Glutamatergic neuron (in vitro differentiated cells): ENCODE data around the gene ATP6V0E2. TPM values are rescaled to one million over a fixed set of nuclear protein-coding genes. Genes with fewer than 3 reads are reported as not detected.

Experiments used
- DNase-seq: peaks from one replicate; pipeline ENCODE4 v3.0.0; 2022
- H3K27ac Mint-ChIP-seq: one replicate; pipeline ENCODE4 v1.8.0; 2020; ENCODE audit warnings: mild to moderate bottlenecking, mixed read lengths, inconsistent platforms; ENCODE audit not compliant: unreplicated experiment
- H3K27me3 Mint-ChIP-seq: one replicate; pipeline ENCODE4 v1.8.0; 2020; ENCODE audit warnings: mild to moderate bottlenecking, moderate library complexity, mixed read lengths, inconsistent platforms; ENCODE audit not compliant: unreplicated experiment
- H3K36me3 Mint-ChIP-seq: one replicate; pipeline ENCODE4 v1.8.0; 2020; ENCODE audit warnings: mild to moderate bottlenecking, mixed read lengths, inconsistent platforms; ENCODE audit not compliant: unreplicated experiment
- H3K4me1 Mint-ChIP-seq: one replicate; pipeline ENCODE4 v1.8.0; 2020; ENCODE audit warnings: mild to moderate bottlenecking, low read depth, mixed read lengths, inconsistent platforms; ENCODE audit not compliant: unreplicated experiment
- H3K4me3 Mint-ChIP-seq: one replicate; pipeline ENCODE4 v1.8.0; 2020; ENCODE audit warnings: mild to moderate bottlenecking, mixed read lengths, inconsistent platforms; ENCODE audit not compliant: unreplicated experiment
- H3K9me3 Mint-ChIP-seq: one replicate; pipeline ENCODE4 v1.8.0; 2020; ENCODE audit warnings: mild to moderate bottlenecking, moderate library complexity, mixed read lengths, inconsistent platforms; ENCODE audit not compliant: unreplicated experiment
- CTCF ChIP-seq: fragments of 200-600 bp; sonication (generic); IDR thresholded peaks from one replicate; pipeline ENCODE4 v1.5.0; 2021; ENCODE audit not compliant: partially characterized antibody, unreplicated experiment
- total RNA-seq: library from RNA; stranded (reverse); fragmentation: NEBNext Ultra II Directional; extraction: Animal tissue kit (Norgen Biotek cat#: 25700); gene quantifications from one replicate; pipeline ENCODE4 v1.2.1, GENCODE V29; 2021; ENCODE audit not compliant: unreplicated experiment

Gene ATP6V0E2
- total RNA-seq, 1 donor from 2014 or later, result 67.6 TPM

GRCh38 chr7:149856583-149856982 lies 17.2 kb upstream of the ATP6V0E2 start:
- no peak overlapping the region for H3K4me3 Mint-ChIP-seq
- H3K36me3 Mint-ChIP-seq, result no peaks in the 10 kb centered on the region
- H3K4me1 Mint-ChIP-seq, result peaks cover 3% of the 10 kb centered on the region
- H3K9me3 Mint-ChIP-seq, result no peaks in the 10 kb centered on the region
- TF ChIP-seq CTCF, result no peak
- peaks cover 5% of the 10 kb centered on the region for H3K27me3 Mint-ChIP-seq
- H3K27ac Mint-ChIP-seq, result no peak overlapping the region
- DNase-seq, result no peak

- no peak overlapping the region for H3K4me3 Mint-ChIP-seq
- H3K9me3 Mint-ChIP-seq, result no peaks in the 10 kb centered on the region
- H3K27ac Mint-ChIP-seq, result no peak overlapping the region
- no peaks in the 10 kb centered on the region for H3K36me3 Mint-ChIP-seq
- no peak for DNase-seq
- peaks cover 3% of the 10 kb centered on the region for H3K4me1 Mint-ChIP-seq
- H3K27me3 Mint-ChIP-seq, result peaks cover 5% of the 10 kb centered on the region
- TF ChIP-seq CTCF, result no peak
Observed at GRCh38 chr7:149859369-149859768, 14.4 kb upstream of the ATP6V0E2 start.

GRCh38 chr7:149859876-149860275 lies 13.9 kb upstream of the ATP6V0E2 start:
- DNase-seq, result no peak
- no peak overlapping the region for H3K4me3 Mint-ChIP-seq
- H3K36me3 Mint-ChIP-seq, result no peaks in the 10 kb centered on the region
- TF ChIP-seq CTCF, result no peak
- peaks cover 3% of the 10 kb centered on the region for H3K4me1 Mint-ChIP-seq
- peaks cover 5% of the 10 kb centered on the region for H3K27me3 Mint-ChIP-seq
- H3K9me3 Mint-ChIP-seq, result no peaks in the 10 kb centered on the region
- H3K27ac Mint-ChIP-seq, result no peak overlapping the region

GRCh38 chr7:149860821-149861727 lies 12.7 kb upstream of the ATP6V0E2 start:
- Mint-ChIP-seq H3K4me3 (no peak overlapping the region), H3K36me3 (no peaks in the 10 kb centered on the region), H3K27me3 (peaks cover 5% of the 10 kb centered on the region), H3K4me1 (peaks cover 3% of the 10 kb centered on the region), H3K9me3 (no peaks in the 10 kb centered on the region), H3K27ac (no peak overlapping the region)
- peak; percentile 73 for TF ChIP-seq CTCF
- DNase-seq, result peak; percentile 53

- no peak overlapping the region for H3K4me3 Mint-ChIP-seq
- DNase-seq, result no peak
- TF ChIP-seq CTCF, result peak; percentile 1
- H3K27me3 Mint-ChIP-seq, result peaks cover 5% of the 10 kb centered on the region
- H3K4me1 Mint-ChIP-seq, result peaks cover 1% of the 10 kb centered on the region
- no peak overlapping the region for H3K27ac Mint-ChIP-seq
- H3K9me3 Mint-ChIP-seq, result no peaks in the 10 kb centered on the region
- no peaks in the 10 kb centered on the region for H3K36me3 Mint-ChIP-seq
Observed at GRCh38 chr7:149861728-149862045, 12.1 kb upstream of the ATP6V0E2 start.
